Measurements from ENCODE around the gene ZNF213.
"Not testable (repeated sequence)": the region's sequence is repeated elsewhere in the genome, so short reads cannot be mapped to it uniquely, and the experiment has no call there.

Gene ZNF213

GRCh38 chr16:3158510-3159314, 23.9 kb downstream of the ZNF213 start:
- no peak for TF ChIP-seq CTCF (IDR thresholded peaks at IDR 0.05; ENCODE audit: extremely low read depth, missing control alignments)
- peak; percentile 92 for DNase-seq (ENCODE audit: low spot score)

GRCh38 chr16:3161235-3162018, 26.6 kb downstream of the ZNF213 start:
- DNase-seq (ENCODE audit: low spot score): no peak
- no peak for TF ChIP-seq CTCF (IDR thresholded peaks at IDR 0.05; ENCODE audit: extremely low read depth, missing control alignments)

GRCh38 chr16:3164121-3164991, 29.5 kb downstream of the ZNF213 start:
- no peak for TF ChIP-seq CTCF (IDR thresholded peaks at IDR 0.05; ENCODE audit: extremely low read depth, missing control alignments)

GRCh38 chr16:3165111-3165822, 30.4 kb downstream of the ZNF213 start:
- no peak for TF ChIP-seq CTCF (IDR thresholded peaks at IDR 0.05; ENCODE audit: extremely low read depth, missing control alignments)
- no peak for DNase-seq (ENCODE audit: low spot score)

More at GRCh38 chr16:3164121-3164991, 29.5 kb downstream of the ZNF213 start:
- DNase-seq (ENCODE audit: low spot score): no peak

- TF ChIP-seq CTCF (IDR thresholded peaks at IDR 0.05; ENCODE audit: extremely low read depth, missing control alignments): no peak
Observed at GRCh38 chr16:3166505-3166886, 31.7 kb downstream of the ZNF213 start.

GRCh38 chr16:3168729-3169128, 33.9 kb downstream of the ZNF213 start:
- not testable (repeated sequence) for DNase-seq (ENCODE audit: low spot score)

More at GRCh38 chr16:3166505-3166886, 31.7 kb downstream of the ZNF213 start:
- DNase-seq (ENCODE audit: low spot score): no peak

Data from GM20000 (cell line).